ENCODE data around the gene RIOK3. TPM values are rescaled to one million over a fixed set of nuclear protein-coding genes. Genes with fewer than 3 reads are reported as not detected.

RIOK3 gene
- total and polyA plus RNA-seq, 4 donors: 29.9 to 104 (median 42.8) TPM

GRCh38 chr18:23462876-23463275 lies 9.8 kb downstream of the RIOK3 start:
- Histone ChIP-seq H3K27ac (ENCODE audit: low read depth in 1 of 2, low read length in 2 of 2) (no peak overlapping the region), H3K4me1 (ENCODE audit: control insufficient read depth in 4 of 4, insufficient read depth in 4 of 4, low read length in 3 of 4) (peaks cover 7 to 41% (median 39%) of the 10 kb centered on the region in 4 donors), H3K4me3 (ENCODE audit: low read depth in 1 of 3, low read length in 3 of 3) (no peak overlapping the region), H3K9ac (ENCODE audit: low read depth in 1 of 2, low read length in 2 of 2) (no peak overlapping the region), H3K9me3 (ENCODE audit: control insufficient read depth in 4 of 4, low read length in 3 of 4) (no peaks in the 10 kb centered on the region), H3K27me3 (ENCODE audit: control insufficient read depth in 4 of 4, insufficient read depth in 4 of 4, low read length in 3 of 4) (no peaks in the 10 kb centered on the region), H3K36me3 (ENCODE audit: control insufficient read depth in 4 of 4, insufficient read depth in 3 of 4, low read depth in 1 of 4, low read length in 3 of 4) (peaks cover 10 to 43% (median 39%) of the 10 kb centered on the region in 4 donors)
- TF ChIP-seq, protein P1, sequence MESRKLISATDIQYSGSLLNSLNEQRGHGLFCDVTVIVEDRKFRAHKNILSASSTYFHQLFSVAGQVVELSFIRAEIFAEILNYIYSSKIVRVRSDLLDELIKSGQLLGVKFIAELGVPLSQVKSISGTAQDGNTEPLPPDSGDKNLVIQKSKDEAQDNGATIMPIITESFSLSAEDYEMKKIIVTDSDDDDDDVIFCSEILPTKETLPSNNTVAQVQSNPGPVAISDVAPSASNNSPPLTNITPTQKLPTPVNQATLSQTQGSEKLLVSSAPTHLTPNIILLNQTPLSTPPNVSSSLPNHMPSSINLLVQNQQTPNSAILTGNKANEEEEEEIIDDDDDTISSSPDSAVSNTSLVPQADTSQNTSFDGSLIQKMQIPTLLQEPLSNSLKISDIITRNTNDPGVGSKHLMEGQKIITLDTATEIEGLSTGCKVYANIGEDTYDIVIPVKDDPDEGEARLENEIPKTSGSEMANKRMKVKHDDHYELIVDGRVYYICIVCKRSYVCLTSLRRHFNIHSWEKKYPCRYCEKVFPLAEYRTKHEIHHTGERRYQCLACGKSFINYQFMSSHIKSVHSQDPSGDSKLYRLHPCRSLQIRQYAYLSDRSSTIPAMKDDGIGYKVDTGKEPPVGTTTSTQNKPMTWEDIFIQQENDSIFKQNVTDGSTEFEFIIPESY (IDR thresholded peaks at IDR 0.05): no peak
- TF ChIP-seq RXRA (IDR thresholded peaks at IDR 0.05) (no peak), GABPA (IDR thresholded peaks at IDR 0.05 in 1 of 2, conservative IDR thresholded peaks at IDR 0.05 in 1 of 2) (no peak), YY1 (IDR thresholded peaks at IDR 0.05) (no peak), RAD21 (IDR thresholded peaks at IDR 0.05) (no peak), NR2F2 (IDR thresholded peaks at IDR 0.05) (no peak), SP1 (IDR thresholded peaks at IDR 0.05) (no peak), HNF4A (conservative IDR thresholded peaks at IDR 0.05) (no peak), EGR1 (IDR thresholded peaks at IDR 0.05; ENCODE audit: low read depth in 2 of 2) (no peak)
- DNase-seq (ENCODE audit: low spot score): no peak
- 64% methylated on average over 2 of the region's 2 CpGs for whole genome bisulfite sequencing

DNA sequence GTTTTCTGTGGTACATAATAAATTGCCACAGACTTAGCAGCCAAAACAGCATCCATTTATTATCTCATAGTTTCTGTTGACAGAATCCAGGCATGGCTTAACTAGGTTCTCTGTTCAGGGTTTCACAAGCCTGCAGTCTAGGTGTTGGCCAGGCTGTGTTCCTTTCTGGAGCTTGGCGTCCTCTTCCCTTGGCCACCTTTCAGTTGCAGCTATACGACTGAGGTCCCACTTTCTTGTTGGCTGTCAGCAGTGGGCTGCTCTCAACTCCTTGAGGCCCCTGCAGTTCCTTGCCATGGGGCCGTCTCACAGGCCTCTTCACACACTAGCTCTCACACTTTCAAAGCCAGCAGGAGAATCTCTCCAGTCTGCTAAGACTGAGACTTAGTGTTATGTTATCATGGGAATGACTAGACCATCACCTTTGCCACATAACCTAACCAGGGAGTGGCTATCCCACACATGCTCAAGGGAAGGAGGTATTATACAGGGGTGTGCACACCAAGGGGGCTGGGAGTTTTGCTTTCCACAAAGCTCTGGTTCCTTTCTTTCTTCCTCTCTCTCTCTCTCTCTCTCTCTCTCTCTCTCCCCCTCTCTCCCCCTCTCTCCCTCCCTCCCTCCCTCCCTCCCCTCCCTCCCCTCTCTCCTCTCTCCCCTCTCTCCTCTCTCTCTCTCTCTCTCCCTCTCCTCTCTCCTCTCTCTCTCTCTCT lies 15.8 kb downstream of the RIOK3 start:
- Histone ChIP-seq H3K27ac (ENCODE audit: low read depth in 1 of 2, low read length in 2 of 2) (no peak overlapping the region), H3K9ac (ENCODE audit: low read depth in 1 of 2, low read length in 2 of 2) (no peak overlapping the region), H3K4me3 (ENCODE audit: low read depth in 1 of 3, low read length in 3 of 3) (no peak overlapping the region), H3K4me1 (ENCODE audit: control insufficient read depth in 4 of 4, insufficient read depth in 4 of 4, low read length in 3 of 4) (no peaks in the 10 kb centered on the region), H3K9me3 (ENCODE audit: control insufficient read depth in 4 of 4, low read length in 3 of 4) (no peaks in the 10 kb centered on the region), H3K27me3 (ENCODE audit: control insufficient read depth in 4 of 4, insufficient read depth in 4 of 4, low read length in 3 of 4) (no peaks in the 10 kb centered on the region), H3K36me3 (ENCODE audit: control insufficient read depth in 4 of 4, insufficient read depth in 3 of 4, low read depth in 1 of 4, low read length in 3 of 4) (peaks cover 13 to 82% (median 64%) of the 10 kb centered on the region in 4 donors)
- WGBS: 96% methylated on average over 3 of the region's 3 CpGs
- no peak for DNase-seq (ENCODE audit: low spot score)
- no peak for TF ChIP-seq RXRA (IDR thresholded peaks at IDR 0.05)
- no peak for TF ChIP-seq SP1 (IDR thresholded peaks at IDR 0.05)
- TF ChIP-seq REST (IDR thresholded peaks at IDR 0.05): no peak
- TF ChIP-seq RAD21 (IDR thresholded peaks at IDR 0.05): no peak
- TF ChIP-seq, protein P2, sequence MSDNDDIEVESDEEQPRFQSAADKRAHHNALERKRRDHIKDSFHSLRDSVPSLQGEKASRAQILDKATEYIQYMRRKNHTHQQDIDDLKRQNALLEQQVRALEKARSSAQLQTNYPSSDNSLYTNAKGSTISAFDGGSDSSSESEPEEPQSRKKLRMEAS (IDR thresholded peaks at IDR 0.05): no peak
- no peak for TF ChIP-seq GABPA (IDR thresholded peaks at IDR 0.05 in 1 of 2, conservative IDR thresholded peaks at IDR 0.05 in 1 of 2)

Measured in liver (tissue), 9 donors.